Common myeloid progenitor, CD34-positive (primary cell): Measurements from ENCODE around the gene PRSS23.

ENCODE experiments used
- CTCF ChIA-PET: fragments of 350-600 bp; sonication (Branson Sonifier 250); formaldehyde crosslinking; loops from one replicate; lab custom pipeline; 2021; ENCODE audit warnings: antibody characterized with exemption; lab: Charles Lee
- POLR2A ChIA-PET: fragments of 350-600 bp; sonication (Branson Sonifier 250); formaldehyde crosslinking; loops from one replicate; lab custom pipeline; 2021; ENCODE audit warnings: antibody characterized with exemption; lab: Charles Lee
- DNase-seq, 3 donors: peaks; one replicate each; pipeline versions ENCODE4 v3.0.0 to v3.0.0-alpha.2; 2013
- H3K27ac ChIP-seq, 2 experiments: 1 replicate in 1 of 2; 2 replicates in 1 of 2; pipeline ENCODE4 v1.7.0; 2013; ENCODE audit warnings: inconsistent platforms in 2 of 2, low read length in 2 of 2, mild to moderate bottlenecking in 2 of 2, low read depth in 1 of 2, moderate library complexity in 1 of 2; ENCODE audit not compliant: severe bottlenecking in 2 of 2, insufficient read depth in 1 of 2, poor library complexity in 1 of 2
- H3K27me3 ChIP-seq, 5 experiments: replicated peaks in 2 of 5; 1 replicate in 3 of 5; 2 replicates in 2 of 5; pipeline versions ENCODE4 v1.6.1 to v1.7.0; 2013; ENCODE audit warnings: low read length in 4 of 5, mild to moderate bottlenecking in 2 of 5, moderate library complexity in 2 of 5, inconsistent platforms in 1 of 5; ENCODE audit not compliant: insufficient read depth in 5 of 5, control insufficient read depth in 4 of 5
- H3K36me3 ChIP-seq, 4 experiments: 1 replicate in 2 of 4; 2 replicates in 2 of 4; pipeline versions ENCODE4 v1.6.1 to v1.7.0; 2013; ENCODE audit warnings: low read length in 3 of 4, control low read depth in 1 of 4, mild to moderate bottlenecking in 1 of 4; ENCODE audit not compliant: control insufficient read depth in 4 of 4, insufficient read depth in 4 of 4
- H3K4me1 ChIP-seq, 4 experiments: 1 replicate in 3 of 4; 2 replicates in 1 of 4; pipeline versions ENCODE4 v1.6.1 to v1.7.1; 2013; ENCODE audit warnings: low read length in 3 of 4, mild to moderate bottlenecking in 3 of 4, control low read depth in 1 of 4, inconsistent platforms in 1 of 4, moderate library complexity in 1 of 4; ENCODE audit not compliant: control insufficient read depth in 4 of 4, insufficient read depth in 4 of 4; ENCODE audit errors: control extremely low read depth in 1 of 4
- H3K4me3 ChIP-seq, 7 experiments: 1 replicate in 4 of 7; 2 replicates in 3 of 7; pipeline versions ENCODE4 v1.5.1 to v1.7.0; 2013; ENCODE audit warnings: mild to moderate bottlenecking in 7 of 7, low read length in 6 of 7, moderate library complexity in 6 of 7, inconsistent platforms in 2 of 7, low read depth in 2 of 7, control low read depth in 1 of 7; ENCODE audit not compliant: insufficient read depth in 4 of 7, control insufficient read depth in 1 of 7; ENCODE audit errors: extremely low read depth in 1 of 7
- H3K9me3 ChIP-seq, 5 experiments: 1 replicate in 4 of 5; 2 replicates in 1 of 5; pipeline versions ENCODE4 v1.6.1 to v1.7.1; 2013; ENCODE audit warnings: low read length in 4 of 5, mild to moderate bottlenecking in 2 of 5, inconsistent platforms in 1 of 5, low read depth in 1 of 5, moderate library complexity in 1 of 5; ENCODE audit not compliant: control insufficient read depth in 4 of 5, insufficient read depth in 2 of 5; ENCODE audit errors: control extremely low read depth in 1 of 5
- WGBS: methylation state at CpG from one replicate; pipeline ENCODE4 v1.1.5; 2013; ENCODE audit not compliant: insufficient coverage; 5-methylcytosine and 5-hydroxymethylcytosine counted together

PRSS23 gene

DNA sequence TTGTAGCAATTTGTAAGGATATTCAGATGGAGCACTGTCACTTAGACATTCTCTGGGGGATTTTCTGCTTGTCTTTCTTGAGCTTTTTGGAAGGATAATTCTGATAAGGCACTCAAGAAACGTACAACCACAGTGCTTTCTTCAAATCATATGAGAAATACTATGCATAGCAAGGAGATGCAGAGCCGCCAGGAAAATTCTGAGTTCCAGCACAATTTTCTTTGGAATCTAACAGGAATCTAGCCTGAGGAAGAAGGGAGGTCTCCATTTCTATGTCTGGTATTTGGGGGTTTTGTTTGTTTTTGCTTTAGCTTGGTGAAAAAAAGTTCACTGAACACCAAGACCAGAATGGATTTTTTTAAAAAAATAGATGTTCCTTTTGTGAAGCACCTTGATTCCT lies 9.9 kb downstream of the PRSS23 start:
- Histone ChIP-seq H3K4me1 (peaks cover 0 to 9% (median 0%) of the 10 kb centered on the region in 4 experiments), H3K9me3 (no peaks in the 10 kb centered on the region), H3K4me3 (no peak overlapping the region), H3K27me3 (peaks cover 0 to 2% (median 0%) of the 10 kb centered on the region in 5 experiments), H3K36me3 (no peaks in the 10 kb centered on the region), H3K27ac (no peak overlapping the region)
- DNase-seq: no peak
- POLR2A ChIA-PET: no interaction called here
- WGBS: no CpG with 5 or more reads among the region's 2 CpGs
- CTCF ChIA-PET: interaction anchor here (1.0 to 1.7 kb wide), 2 partner anchors 353 to 355 kb away, joined by 3 to 4 read pairs; no protein-coding TSS in a partner anchor

DNA sequence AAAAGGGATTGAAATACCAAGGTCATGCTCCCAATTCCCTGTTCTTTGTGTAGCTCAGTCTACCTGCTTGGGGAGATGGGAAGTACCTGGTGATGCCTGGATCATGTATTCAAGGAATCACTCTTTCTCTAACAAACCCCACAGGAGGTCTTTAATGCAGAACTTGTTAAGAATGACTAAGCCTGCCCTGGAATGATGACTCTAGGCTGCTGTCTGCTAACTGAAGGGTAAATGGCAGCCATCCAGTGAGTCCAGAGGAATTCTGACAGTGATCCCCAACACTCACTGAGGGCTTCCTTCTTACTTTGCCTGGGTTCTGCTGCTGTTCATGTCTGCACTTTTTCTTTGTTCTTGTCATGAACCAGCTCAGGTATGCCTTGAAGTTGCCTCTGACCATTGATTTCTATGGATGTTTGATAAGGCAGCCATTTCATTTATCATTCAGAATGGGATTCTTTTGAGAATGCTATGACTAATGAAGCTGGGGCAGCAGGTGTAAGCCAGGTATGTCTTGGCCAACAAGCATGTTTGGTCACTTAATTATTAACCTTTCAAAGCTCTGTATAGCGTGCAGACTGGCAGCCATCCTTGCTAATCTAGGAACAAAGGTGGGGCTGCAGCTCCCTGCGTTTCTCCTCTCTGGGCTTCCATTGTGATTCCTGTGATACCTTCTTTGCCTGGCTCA lies 11.4 kb downstream of the PRSS23 start:
- H3K27ac ChIP-seq: no peak overlapping the region
- no peak overlapping the region for H3K4me3 ChIP-seq
- H3K27me3 ChIP-seq: peaks cover 0 to 2% (median 0%) of the 10 kb centered on the region in 5 experiments
- no peaks in the 10 kb centered on the region for H3K4me1 ChIP-seq
- POLR2A ChIA-PET: no interaction called here
- no peaks in the 10 kb centered on the region for H3K36me3 ChIP-seq
- 100% methylated on average over 2 of the region's 2 CpGs for WGBS
- CTCF ChIA-PET: interaction anchor here (1.8 to 1.9 kb wide), 3 partner anchors 10 to 357 kb away, joined by 4 to 7 read pairs (median 6); no protein-coding TSS in a partner anchor
- DNase-seq: no peak
- H3K9me3 ChIP-seq: no peaks in the 10 kb centered on the region

DNA sequence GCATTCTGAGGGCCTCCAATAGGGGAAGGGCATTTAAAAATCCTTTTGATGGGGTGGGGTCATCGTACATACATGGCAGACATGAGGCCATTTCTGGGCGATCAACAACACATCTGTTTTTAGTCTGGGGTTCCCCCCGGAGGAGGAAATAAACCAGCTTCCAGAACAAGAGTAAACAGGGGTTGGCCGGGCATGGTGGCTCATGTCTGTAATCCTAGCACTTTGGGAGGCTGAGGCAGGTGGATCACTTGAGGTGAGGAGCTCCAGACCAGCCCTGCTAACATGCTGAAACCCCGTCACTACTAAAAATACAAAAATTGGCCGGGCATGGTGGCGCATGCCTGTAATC lies 12.0 kb downstream of the PRSS23 start:
- POLR2A ChIA-PET: no interaction called here
- 100% methylated on average over 7 of the region's 7 CpGs for WGBS
- DNase-seq: no peak
- H3K9me3 ChIP-seq: no peaks in the 10 kb centered on the region
- H3K27ac ChIP-seq: no peak overlapping the region
- CTCF ChIA-PET: interaction anchor here (0.9 to 1.9 kb wide), 4 partner anchors 9 to 357 kb away, joined by 3 to 7 read pairs (median 5); no protein-coding TSS in a partner anchor
- peaks cover 0 to 2% (median 0%) of the 10 kb centered on the region in 5 experiments for H3K27me3 ChIP-seq
- H3K36me3 ChIP-seq: no peaks in the 10 kb centered on the region
- no peaks in the 10 kb centered on the region for H3K4me1 ChIP-seq
- no peak overlapping the region for H3K4me3 ChIP-seq

DNA sequence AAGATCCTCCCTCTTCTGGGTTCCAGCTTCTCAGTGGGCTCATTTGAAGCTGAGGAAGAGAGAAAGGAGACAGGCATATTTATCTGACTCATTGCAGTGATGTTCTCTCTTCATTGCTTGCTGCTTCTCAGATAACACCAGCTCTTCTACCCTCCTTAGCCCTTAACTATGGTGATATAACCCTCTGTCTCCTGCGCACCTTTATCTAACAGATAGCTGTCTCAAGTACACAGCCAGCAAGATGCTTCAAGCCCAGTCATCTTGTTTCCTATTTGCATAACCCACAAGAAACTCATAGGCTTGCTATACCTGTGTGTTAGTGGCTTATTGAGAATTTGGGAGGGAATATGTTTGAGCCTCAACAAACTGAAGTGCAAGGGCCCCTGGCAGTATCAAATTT lies 12.6 kb downstream of the PRSS23 start:
- Histone ChIP-seq H3K36me3 (no peaks in the 10 kb centered on the region), H3K9me3 (no peaks in the 10 kb centered on the region), H3K27ac (no peak overlapping the region), H3K4me3 (no peak overlapping the region), H3K4me1 (no peaks in the 10 kb centered on the region), H3K27me3 (peaks cover 0 to 2% (median 0%) of the 10 kb centered on the region in 5 experiments)
- no CpG with 5 or more reads among the region's 1 CpG for WGBS
- DNase-seq: no peak
- ChIA-PET CTCF (interaction anchor here (0.7 to 1.9 kb wide), 5 partner anchors 9 to 358 kb away, joined by 3 to 7 read pairs (median 4); no protein-coding TSS in a partner anchor), POLR2A (no interaction called here)

DNA sequence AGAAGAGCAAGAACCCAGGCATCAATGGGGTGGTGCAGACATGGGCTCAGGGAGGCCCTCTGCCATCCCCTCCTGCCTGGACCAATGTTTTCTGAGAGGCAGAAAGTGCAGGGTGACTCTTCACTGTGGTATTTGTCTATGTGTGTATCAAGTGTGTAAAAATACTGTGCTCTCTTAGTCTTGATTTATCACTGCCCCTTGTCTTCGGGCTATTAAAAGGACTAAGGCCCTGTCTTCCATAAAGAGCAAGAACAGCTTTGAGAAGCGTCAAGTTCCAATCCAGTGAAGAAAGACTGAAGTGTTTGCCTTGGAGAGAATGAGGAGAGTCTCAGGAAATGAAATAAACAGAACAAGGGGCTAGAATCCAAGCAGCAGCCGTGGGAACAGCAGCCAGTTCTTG lies 14.4 kb downstream of the PRSS23 start:
- Histone ChIP-seq H3K9me3 (no peaks in the 10 kb centered on the region), H3K36me3 (no peaks in the 10 kb centered on the region), H3K27ac (no peak overlapping the region), H3K27me3 (peaks cover 0 to 2% (median 0%) of the 10 kb centered on the region in 5 experiments), H3K4me3 (no peak overlapping the region), H3K4me1 (no peaks in the 10 kb centered on the region)
- ChIA-PET POLR2A (no interaction called here), CTCF (interaction anchor here (1.0 to 2.1 kb wide), 4 partner anchors 12 to 361 kb away, joined by 3 to 6 read pairs (median 4); no protein-coding TSS in a partner anchor)
- 93% methylated on average over 3 of the region's 3 CpGs for WGBS
- DNase-seq: no peak

DNA sequence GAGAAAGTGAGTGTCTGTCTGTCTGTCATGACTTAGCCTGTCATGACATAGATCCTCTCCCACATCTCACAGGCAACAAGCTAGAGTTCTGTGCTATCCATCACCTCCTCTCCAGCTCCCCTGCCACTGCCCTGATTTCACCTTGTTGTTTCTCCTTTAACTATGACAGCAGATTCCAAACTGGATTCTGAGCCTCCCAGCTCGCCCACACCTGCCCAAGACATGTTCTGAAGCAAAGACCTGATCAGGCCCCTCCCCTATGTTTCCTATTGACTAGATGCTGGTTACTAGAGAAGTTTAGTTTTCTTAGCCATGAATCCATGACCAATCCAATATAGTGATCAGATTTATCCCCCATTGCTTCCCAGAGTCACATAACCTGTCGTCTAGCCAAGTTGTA lies 15.4 kb downstream of the PRSS23 start:
- no peaks in the 10 kb centered on the region for H3K4me1 ChIP-seq
- DNase-seq: no peak
- no peaks in the 10 kb centered on the region for H3K9me3 ChIP-seq
- H3K4me3 ChIP-seq: no peak overlapping the region
- 91% methylated on average over 1 of the region's 2 CpGs for WGBS
- ChIA-PET POLR2A (no interaction called here), CTCF (interaction anchor here (1.2 to 4.3 kb wide), 5 partner anchors 13 to 360 kb away, joined by 3 to 33 read pairs (median 3); partner anchors contain the start of gene PRSS23)
- no peaks in the 10 kb centered on the region for H3K36me3 ChIP-seq
- H3K27me3 ChIP-seq: peaks cover 0 to 2% (median 0%) of the 10 kb centered on the region in 5 experiments
- H3K27ac ChIP-seq: no peak overlapping the region

DNA sequence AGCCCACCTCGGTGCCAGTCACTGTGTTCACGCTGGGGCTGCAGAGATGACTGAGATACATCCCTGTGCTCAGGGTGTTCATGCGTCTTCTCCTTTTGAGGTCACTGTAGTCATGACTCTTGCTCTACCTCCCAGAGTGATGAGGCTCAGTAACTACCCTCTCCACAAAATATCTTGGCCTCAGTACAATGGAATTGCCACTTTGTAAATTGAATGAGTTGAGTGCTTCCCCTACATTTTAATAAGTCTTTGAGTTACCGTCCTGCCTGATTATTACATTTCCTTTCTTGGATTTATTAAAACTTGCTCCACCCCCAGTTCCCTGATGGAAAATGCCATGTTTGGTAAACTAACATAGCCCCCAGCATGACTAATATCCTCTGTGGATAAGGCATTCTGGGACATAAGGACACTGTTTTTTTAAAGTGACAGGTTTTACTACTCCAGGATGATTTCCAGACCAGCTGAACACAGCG lies 15.9 kb downstream of the PRSS23 start:
- CTCF ChIA-PET: interaction anchor here (1.2 to 4.3 kb wide), 5 partner anchors 13 to 360 kb away, joined by 3 to 33 read pairs (median 3); partner anchors contain the start of gene PRSS23
- Histone ChIP-seq H3K4me3 (no peak overlapping the region), H3K27me3 (peaks cover 0 to 2% (median 0%) of the 10 kb centered on the region in 5 experiments), H3K36me3 (no peaks in the 10 kb centered on the region), H3K27ac (no peak overlapping the region), H3K4me1 (no peaks in the 10 kb centered on the region), H3K9me3 (no peaks in the 10 kb centered on the region)
- no peak for DNase-seq
- 96% methylated on average over 3 of the region's 5 CpGs for WGBS
- POLR2A ChIA-PET: no interaction called here
